Neural progenitor cell (in vitro differentiated cells): ENCODE results near the gene NCKAP5.

Experiments
- EZH2 ChIP-seq: fragments of 200-600 bp; sonication (generic); IDR thresholded peaks from 2 replicates; pipeline ENCODE4 v1.6.1; 2017; ENCODE audit warnings: antibody characterized with exemption, mild to moderate bottlenecking, moderate library complexity
- EZH2phosphoT487 ChIP-seq: fragments of 200-600 bp; sonication (generic); IDR thresholded peaks from 2 replicates; pipeline ENCODE4 v1.6.1; 2017; ENCODE audit warnings: antibody characterized with exemption

DNA sequence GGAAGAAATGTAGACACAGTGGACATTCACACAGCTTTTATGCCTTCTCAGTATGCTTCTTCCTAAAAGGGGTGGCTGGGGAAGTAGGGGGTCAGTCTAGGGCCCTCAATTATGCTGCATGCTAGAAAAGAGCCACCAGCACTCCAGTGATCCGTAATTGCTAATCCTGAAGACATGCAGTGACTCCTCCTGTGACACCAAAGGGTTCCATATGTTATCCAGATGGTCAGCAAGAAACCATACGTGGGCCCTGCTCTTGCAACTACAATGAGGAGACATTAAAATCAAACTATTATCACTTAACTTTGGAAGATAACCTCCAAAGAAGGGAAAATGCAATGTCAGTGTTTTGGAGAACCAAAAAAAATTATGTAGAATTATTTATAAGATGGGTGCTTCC lies 754.8 kb downstream of the NCKAP5 start:
- TF ChIP-seq EZH2phosphoT487: no peak
- no peak for TF ChIP-seq EZH2
